ENCODE data around the gene POU6F2. TPM values are rescaled to one million over a fixed set of nuclear protein-coding genes. Genes with fewer than 3 reads are reported as not detected.
A peak's percentile ranks its signal among the peaks of the same experiment; 100 is the strongest.

Gene POU6F2
- total and polyA plus RNA-seq, 4 donors: 1.1 to 2.0 (median 1.6) TPM

DNA sequence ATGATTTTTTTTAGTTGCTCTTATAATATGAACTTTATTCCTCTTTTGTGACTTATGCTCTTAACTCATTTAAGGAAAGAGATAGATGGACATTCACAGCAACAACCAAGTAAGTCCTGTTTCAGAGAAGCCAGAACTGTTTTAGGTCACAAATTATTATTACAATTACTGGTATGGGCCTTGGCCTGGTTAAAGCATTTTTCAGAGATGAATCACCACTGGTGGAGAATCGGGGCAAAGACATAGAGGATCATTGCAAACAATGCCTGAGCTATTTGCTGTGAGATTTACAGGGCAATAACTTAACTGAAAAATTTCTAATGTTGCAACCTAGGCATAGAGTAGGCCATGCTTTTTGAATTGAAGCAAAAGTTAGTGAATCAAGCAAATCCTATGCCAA, 450.5 kb downstream of the POU6F2 start:
- WGBS (ENCODE audit: insufficient coverage): 75% methylated on average over 1 of the region's 1 CpG

DNA sequence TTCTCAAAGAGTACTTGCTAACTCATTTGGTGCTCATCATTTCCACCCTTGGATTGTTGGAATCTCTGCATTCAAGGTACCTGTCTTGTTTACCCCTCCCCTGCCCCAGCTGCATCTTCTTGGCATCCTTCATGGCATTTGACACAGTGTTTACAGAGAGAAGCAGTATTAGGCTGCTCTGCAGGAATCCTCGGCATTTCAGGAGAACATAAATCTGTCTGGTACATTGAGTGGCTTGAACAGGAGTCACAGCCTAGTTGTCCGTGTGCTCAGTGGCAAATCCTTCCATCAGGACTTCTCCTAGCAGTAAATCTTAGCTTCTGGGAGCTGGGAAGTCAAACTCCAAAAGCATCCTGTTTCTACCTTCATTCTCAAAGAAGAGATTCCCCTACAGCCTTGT, 451.7 kb downstream of the POU6F2 start:
- no peak for DNase-seq (ENCODE audit: low read depth in 4 of 6, low spot score in 6 of 6)
- no peaks in the 10 kb centered on the region for H3K36me3 ChIP-seq (ENCODE audit: control insufficient read depth, insufficient read depth, low read length)
- H3K27me3 ChIP-seq (ENCODE audit: control insufficient read depth, insufficient read depth, low read length): no peaks in the 10 kb centered on the region
- 47% methylated on average over 2 of the region's 2 CpGs for WGBS (ENCODE audit: insufficient coverage)
- no peaks in the 10 kb centered on the region for H3K9me3 ChIP-seq (ENCODE audit: control insufficient read depth, insufficient read depth, low read length)
- H3K4me3 ChIP-seq (ENCODE audit: low read depth, low read length): no peak overlapping the region
- no peak overlapping the region for H3K27ac ChIP-seq (ENCODE audit: low read depth, low read length)
- no peaks in the 10 kb centered on the region for H3K4me1 ChIP-seq (ENCODE audit: control insufficient read depth, insufficient read depth, low read length)

More for the DNA sequence above, 450.5 kb downstream of the POU6F2 start:
- Histone ChIP-seq H3K27me3 (ENCODE audit: control insufficient read depth, insufficient read depth, low read length) (no peaks in the 10 kb centered on the region), H3K4me3 (ENCODE audit: low read depth, low read length) (no peak overlapping the region), H3K9me3 (ENCODE audit: control insufficient read depth, insufficient read depth, low read length) (no peaks in the 10 kb centered on the region), H3K4me1 (ENCODE audit: control insufficient read depth, insufficient read depth, low read length) (no peaks in the 10 kb centered on the region), H3K27ac (ENCODE audit: low read depth, low read length) (no peak overlapping the region), H3K36me3 (ENCODE audit: control insufficient read depth, insufficient read depth, low read length) (no peaks in the 10 kb centered on the region)
- DNase-seq (ENCODE audit: low read depth in 4 of 6, low spot score in 6 of 6): no peak

DNA sequence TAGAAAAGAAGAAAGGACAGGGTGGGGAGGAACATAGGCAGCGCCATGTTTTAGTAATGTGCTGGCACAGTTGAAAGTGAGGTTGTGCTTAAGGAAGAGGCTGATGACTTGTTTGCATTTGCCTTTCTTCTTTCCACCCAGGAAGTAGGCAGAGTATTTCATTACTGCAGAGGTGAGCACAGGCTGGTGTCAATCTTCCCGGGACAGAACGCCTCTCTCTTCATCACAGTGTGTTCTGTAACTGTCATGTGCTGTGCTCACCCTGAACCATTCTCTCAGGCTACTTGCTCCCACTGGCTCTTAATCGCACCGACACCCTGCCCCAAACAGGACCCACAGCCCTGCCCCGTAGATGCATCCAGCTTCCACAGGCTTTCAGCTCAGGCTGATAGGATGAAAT, 452.7 kb downstream of the POU6F2 start:
- H3K27me3 ChIP-seq (ENCODE audit: control insufficient read depth, insufficient read depth, low read length): no peaks in the 10 kb centered on the region
- no peaks in the 10 kb centered on the region for H3K36me3 ChIP-seq (ENCODE audit: control insufficient read depth, insufficient read depth, low read length)
- no peaks in the 10 kb centered on the region for H3K9me3 ChIP-seq (ENCODE audit: control insufficient read depth, insufficient read depth, low read length)
- WGBS (ENCODE audit: insufficient coverage): 96% methylated on average over 3 of the region's 6 CpGs
- no peak overlapping the region for H3K4me3 ChIP-seq (ENCODE audit: low read depth, low read length)
- no peaks in the 10 kb centered on the region for H3K4me1 ChIP-seq (ENCODE audit: control insufficient read depth, insufficient read depth, low read length)
- DNase-seq (ENCODE audit: low read depth in 4 of 6, low spot score in 6 of 6): no peak
- H3K27ac ChIP-seq (ENCODE audit: low read depth, low read length): no peak overlapping the region

DNA sequence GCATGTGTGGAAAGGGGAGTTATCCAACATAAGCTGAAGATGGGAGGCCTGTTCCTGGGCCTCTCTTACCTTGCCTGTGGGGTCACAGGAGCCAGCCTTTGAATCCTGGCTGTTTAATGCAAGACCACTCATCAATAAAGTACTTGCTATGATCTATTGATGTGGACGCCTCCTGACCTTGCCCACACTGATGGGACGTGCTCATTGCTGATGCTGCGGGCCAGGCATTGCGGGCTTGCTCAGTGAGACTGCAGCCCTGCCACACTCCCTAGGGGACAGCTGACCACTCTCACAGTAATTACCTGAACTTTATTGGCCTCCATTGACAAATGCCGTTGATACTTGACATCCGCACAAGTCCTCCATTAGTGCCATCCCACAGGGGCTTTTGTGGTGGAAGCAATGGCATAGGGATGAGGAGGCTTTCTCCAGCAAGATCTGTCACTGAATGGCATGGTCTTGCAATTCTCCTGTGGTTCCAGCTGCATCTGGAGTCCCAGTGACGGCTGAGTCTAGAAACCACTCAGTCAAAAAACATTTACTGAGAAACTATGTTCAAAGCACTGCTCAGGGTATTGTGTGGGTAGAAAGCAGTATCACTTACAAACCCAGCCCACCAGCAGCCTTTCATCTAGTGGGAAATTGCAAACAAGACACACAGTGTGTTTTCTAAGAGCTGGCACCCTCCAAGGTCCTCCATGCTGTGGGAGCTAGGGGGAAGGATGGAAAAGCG, 453.4 kb downstream of the POU6F2 start:
- H3K9me3 ChIP-seq (ENCODE audit: control insufficient read depth, insufficient read depth, low read length): peaks cover 2% of the 10 kb centered on the region
- no peaks in the 10 kb centered on the region for H3K4me1 ChIP-seq (ENCODE audit: control insufficient read depth, insufficient read depth, low read length)
- DNase-seq (ENCODE audit: low read depth in 4 of 6, low spot score in 6 of 6): no peak
- H3K36me3 ChIP-seq (ENCODE audit: control insufficient read depth, insufficient read depth, low read length): no peaks in the 10 kb centered on the region
- H3K4me3 ChIP-seq (ENCODE audit: low read depth, low read length): no peak overlapping the region
- WGBS (ENCODE audit: insufficient coverage): 65% methylated on average over 4 of the region's 8 CpGs
- H3K27me3 ChIP-seq (ENCODE audit: control insufficient read depth, insufficient read depth, low read length): no peaks in the 10 kb centered on the region
- no peak overlapping the region for H3K27ac ChIP-seq (ENCODE audit: low read depth, low read length)

DNA sequence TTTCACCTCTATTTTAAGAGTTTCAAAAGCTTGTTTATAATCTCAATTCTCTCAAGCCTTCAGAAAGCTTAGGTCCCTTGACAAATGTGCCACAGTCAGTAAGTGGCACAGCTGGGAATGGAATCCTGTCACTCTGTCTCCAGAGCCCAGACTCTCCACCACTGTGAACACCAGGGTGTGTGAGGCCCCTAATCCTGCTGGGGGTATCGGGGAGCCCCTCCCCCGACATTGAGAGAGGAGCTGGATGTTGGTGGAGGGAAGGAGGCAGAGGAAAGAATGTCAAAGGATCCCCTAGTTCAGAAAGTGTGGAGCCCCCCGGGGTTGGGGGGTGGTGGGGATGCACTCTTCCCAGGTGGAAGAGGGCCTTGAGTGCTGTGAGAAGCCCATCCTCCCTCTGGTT, 454.7 kb downstream of the POU6F2 start:
- Histone ChIP-seq H3K36me3 (ENCODE audit: control insufficient read depth, insufficient read depth, low read length) (no peaks in the 10 kb centered on the region), H3K4me1 (ENCODE audit: control insufficient read depth, insufficient read depth, low read length) (no peaks in the 10 kb centered on the region), H3K9me3 (ENCODE audit: control insufficient read depth, insufficient read depth, low read length) (peaks cover 2% of the 10 kb centered on the region), H3K4me3 (ENCODE audit: low read depth, low read length) (no peak overlapping the region), H3K27me3 (ENCODE audit: control insufficient read depth, insufficient read depth, low read length) (no peaks in the 10 kb centered on the region), H3K27ac (ENCODE audit: low read depth, low read length) (no peak overlapping the region)
- no peak for DNase-seq (ENCODE audit: low read depth in 4 of 6, low spot score in 6 of 6)
- 61% methylated on average over 3 of the region's 3 CpGs for WGBS (ENCODE audit: insufficient coverage)

DNA sequence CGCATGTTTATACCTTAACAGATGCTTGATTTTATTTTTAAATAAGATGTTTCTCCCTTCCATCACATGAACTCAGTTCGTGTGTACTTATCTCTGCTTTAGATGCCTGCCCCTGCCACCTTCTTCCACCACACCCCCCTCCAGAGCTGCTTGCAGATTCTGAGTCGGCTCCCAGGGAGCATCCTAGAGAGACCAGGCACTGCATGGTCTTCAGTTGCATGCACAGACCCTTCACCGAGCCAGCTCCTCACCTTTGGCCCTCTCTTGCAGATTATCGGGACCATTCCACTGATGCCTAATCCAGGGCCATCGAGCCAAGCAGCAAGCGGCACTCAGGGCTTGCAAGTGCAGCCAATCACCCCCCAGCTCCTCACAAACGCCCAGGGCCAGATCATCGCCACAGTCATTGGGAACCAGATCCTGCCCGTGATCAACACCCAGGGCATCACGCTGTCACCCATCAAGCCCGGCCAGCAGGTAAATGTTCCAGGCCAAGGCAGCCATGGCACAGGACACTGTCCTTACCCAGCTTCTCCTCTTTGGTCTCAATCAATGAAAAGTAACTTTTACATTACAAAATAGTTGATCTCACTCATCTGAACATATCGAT, 455.2 kb downstream of the POU6F2 start:
- H3K27ac ChIP-seq (ENCODE audit: low read depth, low read length): no peak overlapping the region
- no peak overlapping the region for H3K4me3 ChIP-seq (ENCODE audit: low read depth, low read length)
- H3K4me1 ChIP-seq (ENCODE audit: control insufficient read depth, insufficient read depth, low read length): no peaks in the 10 kb centered on the region
- WGBS (ENCODE audit: insufficient coverage): 81% methylated on average over 11 of the region's 13 CpGs
- no peaks in the 10 kb centered on the region for H3K27me3 ChIP-seq (ENCODE audit: control insufficient read depth, insufficient read depth, low read length)
- H3K9me3 ChIP-seq (ENCODE audit: control insufficient read depth, insufficient read depth, low read length): peaks cover 2% of the 10 kb centered on the region
- DNase-seq (ENCODE audit: low read depth in 4 of 6, low spot score in 6 of 6): no peak
- H3K36me3 ChIP-seq (ENCODE audit: control insufficient read depth, insufficient read depth, low read length): no peaks in the 10 kb centered on the region

DNA sequence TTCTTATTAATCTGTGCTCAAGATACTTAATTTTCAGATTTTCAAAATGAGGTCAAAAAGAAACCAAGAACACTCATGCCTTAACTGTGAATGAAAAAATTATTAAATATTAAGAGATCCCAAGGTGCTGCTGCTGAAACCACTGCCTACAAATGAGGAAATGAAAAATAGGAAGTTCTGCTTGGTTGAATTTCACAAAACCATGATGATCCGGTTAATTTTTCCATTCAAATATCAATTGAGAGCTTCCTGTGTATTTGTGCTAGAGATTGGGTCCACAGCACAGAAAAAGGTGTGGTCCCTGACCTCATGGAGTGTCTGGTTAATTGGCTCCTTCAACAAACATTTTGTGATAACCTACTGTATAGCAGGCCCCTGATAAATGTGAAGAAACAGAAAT, 455.8 kb downstream of the POU6F2 start:
- no peak overlapping the region for H3K4me3 ChIP-seq (ENCODE audit: low read depth, low read length)
- peaks cover 2% of the 10 kb centered on the region for H3K9me3 ChIP-seq (ENCODE audit: control insufficient read depth, insufficient read depth, low read length)
- no peaks in the 10 kb centered on the region for H3K27me3 ChIP-seq (ENCODE audit: control insufficient read depth, insufficient read depth, low read length)
- DNase-seq (ENCODE audit: low read depth in 4 of 6, low spot score in 6 of 6): no peak
- no peak overlapping the region for H3K27ac ChIP-seq (ENCODE audit: low read depth, low read length)
- H3K4me1 ChIP-seq (ENCODE audit: control insufficient read depth, insufficient read depth, low read length): no peaks in the 10 kb centered on the region
- H3K36me3 ChIP-seq (ENCODE audit: control insufficient read depth, insufficient read depth, low read length): no peaks in the 10 kb centered on the region
- WGBS (ENCODE audit: insufficient coverage): no CpG with 5 or more reads among the region's 1 CpG

DNA sequence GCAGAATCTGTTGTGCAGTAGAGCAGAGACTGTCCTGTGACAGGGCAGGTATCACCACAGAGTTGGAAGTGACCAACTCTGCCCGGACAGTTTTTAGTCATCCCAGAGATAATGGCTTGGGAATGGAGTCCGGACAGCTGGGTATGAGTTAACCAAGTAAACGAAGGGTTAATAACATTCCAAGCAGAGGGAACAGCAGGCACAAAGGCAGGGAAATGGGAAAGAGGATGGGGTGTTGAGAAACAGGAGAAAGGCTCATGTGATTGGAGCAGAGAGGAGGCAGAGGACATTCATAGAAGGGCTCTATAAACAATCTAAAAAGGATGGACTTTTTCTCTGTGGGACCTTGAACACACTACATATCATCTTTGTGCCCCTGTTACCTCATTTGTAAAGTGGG, 456.3 kb downstream of the POU6F2 start:
- no peak for DNase-seq (ENCODE audit: low read depth in 4 of 6, low spot score in 6 of 6)
- no peaks in the 10 kb centered on the region for H3K36me3 ChIP-seq (ENCODE audit: control insufficient read depth, insufficient read depth, low read length)
- no peak overlapping the region for H3K27ac ChIP-seq (ENCODE audit: low read depth, low read length)
- 57% methylated on average over 3 of the region's 3 CpGs for WGBS (ENCODE audit: insufficient coverage)
- no peaks in the 10 kb centered on the region for H3K4me1 ChIP-seq (ENCODE audit: control insufficient read depth, insufficient read depth, low read length)
- peaks cover 2% of the 10 kb centered on the region for H3K9me3 ChIP-seq (ENCODE audit: control insufficient read depth, insufficient read depth, low read length)
- H3K4me3 ChIP-seq (ENCODE audit: low read depth, low read length): no peak overlapping the region
- no peaks in the 10 kb centered on the region for H3K27me3 ChIP-seq (ENCODE audit: control insufficient read depth, insufficient read depth, low read length)

DNA sequence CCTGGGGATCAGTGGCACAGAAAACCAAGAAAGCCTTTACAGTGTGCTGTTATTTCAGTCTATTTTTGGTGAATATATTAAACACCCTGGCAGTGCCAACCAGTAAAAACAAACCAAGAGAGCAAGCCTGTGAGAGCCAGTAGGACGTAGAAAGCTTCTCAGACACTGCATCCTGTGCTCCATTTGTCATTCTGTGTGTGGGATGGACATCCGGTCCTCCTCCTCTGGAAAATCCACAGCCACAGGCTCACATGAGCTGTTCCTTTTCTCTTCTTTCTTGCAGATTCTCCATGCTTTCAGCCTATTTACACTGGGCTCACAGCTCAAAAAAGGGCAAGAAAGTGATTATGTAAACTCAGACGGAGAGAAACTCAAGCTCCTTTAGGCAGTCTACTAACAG, 468.8 kb downstream of the POU6F2 start:
- peak in 1 of 6 donors; percentile 55 for DNase-seq (ENCODE audit: low read depth in 4 of 6, low spot score in 6 of 6)
- no peak overlapping the region for H3K4me3 ChIP-seq (ENCODE audit: low read depth, low read length)
- WGBS (ENCODE audit: insufficient coverage): 17% methylated on average over 1 of the region's 3 CpGs
- no peaks in the 10 kb centered on the region for H3K36me3 ChIP-seq (ENCODE audit: control insufficient read depth, insufficient read depth, low read length)
- H3K27ac ChIP-seq (ENCODE audit: low read depth, low read length): no peak overlapping the region
- no peaks in the 10 kb centered on the region for H3K27me3 ChIP-seq (ENCODE audit: control insufficient read depth, insufficient read depth, low read length)
- no peaks in the 10 kb centered on the region for H3K4me1 ChIP-seq (ENCODE audit: control insufficient read depth, insufficient read depth, low read length)
- no peaks in the 10 kb centered on the region for H3K9me3 ChIP-seq (ENCODE audit: control insufficient read depth, insufficient read depth, low read length)

DNA sequence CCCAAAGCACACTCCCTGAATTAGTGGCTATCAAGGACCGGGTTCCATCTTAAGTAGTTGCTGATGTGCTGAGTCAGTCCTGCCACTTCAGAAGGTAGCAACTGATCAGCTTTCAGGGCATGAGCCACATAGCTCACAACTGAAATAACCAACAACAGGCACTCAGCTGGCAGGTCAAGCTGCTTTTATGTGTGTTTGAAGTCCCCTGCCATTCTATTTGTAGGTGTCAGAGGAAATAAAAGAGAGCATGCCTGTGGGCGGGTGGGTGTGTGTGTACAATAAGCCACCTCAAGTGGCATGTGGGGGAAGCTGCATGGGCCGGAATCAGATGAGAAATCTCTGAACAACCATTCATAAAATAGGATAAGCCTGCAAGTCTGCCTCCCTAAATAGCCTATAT, 474.2 kb downstream of the POU6F2 start:
- Histone ChIP-seq H3K9me3 (ENCODE audit: control insufficient read depth, insufficient read depth, low read length) (no peaks in the 10 kb centered on the region), H3K36me3 (ENCODE audit: control insufficient read depth, insufficient read depth, low read length) (no peaks in the 10 kb centered on the region), H3K27me3 (ENCODE audit: control insufficient read depth, insufficient read depth, low read length) (no peaks in the 10 kb centered on the region), H3K4me3 (ENCODE audit: low read depth, low read length) (no peak overlapping the region), H3K27ac (ENCODE audit: low read depth, low read length) (no peak overlapping the region), H3K4me1 (ENCODE audit: control insufficient read depth, insufficient read depth, low read length) (no peaks in the 10 kb centered on the region)
- DNase-seq (ENCODE audit: low read depth in 4 of 6, low spot score in 6 of 6): no peak
- 82% methylated on average over 2 of the region's 3 CpGs for WGBS (ENCODE audit: insufficient coverage)

Data from spinal cord (tissue), 10 donors.